Testis (tissue), 2 donors: Measurements from ENCODE around the gene PPARGC1A.

ENCODE experiments used
- POLR2A ChIP-seq: fragments of 450-650 bp; IDR thresholded peaks from one replicate; pipeline ENCODE4 v1.6.1; 2017; ENCODE audit warnings: antibody characterized with exemption, mild to moderate bottlenecking, moderate library complexity
- TF ChIP-seq, protein P1 (sequence below), 3 experiments: fragments of 450-650 bp in 2 of 3; fragments of 200-600 bp in 1 of 3; sonication (generic) in 1 of 3; IDR thresholded peaks; one replicate each; pipeline ENCODE4 v1.5.1; 2016 to 2019; ENCODE audit warnings: antibody characterized with exemption in 3 of 3, mild to moderate bottlenecking in 2 of 3, moderate library complexity in 1 of 3

DNA sequence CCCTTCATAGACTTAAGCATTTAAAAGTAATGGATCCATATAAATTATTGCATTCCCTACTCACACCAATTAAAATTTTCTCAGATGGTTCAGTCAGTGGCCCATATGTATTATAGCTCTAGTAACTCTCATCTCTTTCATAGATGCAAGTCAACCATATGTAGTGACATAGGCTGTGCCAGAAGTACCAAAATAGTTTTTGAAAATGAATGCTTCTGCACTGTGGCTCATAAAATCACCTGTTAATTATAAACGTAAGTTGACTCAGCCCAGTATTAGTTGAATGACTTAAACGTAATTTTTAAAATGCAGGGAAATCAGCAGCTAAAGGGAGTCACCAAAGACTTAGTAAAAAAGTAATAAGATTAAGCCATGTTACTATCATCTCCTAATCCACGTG lies 143.8 kb downstream of the PPARGC1A start:
- TF ChIP-seq, protein P1, sequence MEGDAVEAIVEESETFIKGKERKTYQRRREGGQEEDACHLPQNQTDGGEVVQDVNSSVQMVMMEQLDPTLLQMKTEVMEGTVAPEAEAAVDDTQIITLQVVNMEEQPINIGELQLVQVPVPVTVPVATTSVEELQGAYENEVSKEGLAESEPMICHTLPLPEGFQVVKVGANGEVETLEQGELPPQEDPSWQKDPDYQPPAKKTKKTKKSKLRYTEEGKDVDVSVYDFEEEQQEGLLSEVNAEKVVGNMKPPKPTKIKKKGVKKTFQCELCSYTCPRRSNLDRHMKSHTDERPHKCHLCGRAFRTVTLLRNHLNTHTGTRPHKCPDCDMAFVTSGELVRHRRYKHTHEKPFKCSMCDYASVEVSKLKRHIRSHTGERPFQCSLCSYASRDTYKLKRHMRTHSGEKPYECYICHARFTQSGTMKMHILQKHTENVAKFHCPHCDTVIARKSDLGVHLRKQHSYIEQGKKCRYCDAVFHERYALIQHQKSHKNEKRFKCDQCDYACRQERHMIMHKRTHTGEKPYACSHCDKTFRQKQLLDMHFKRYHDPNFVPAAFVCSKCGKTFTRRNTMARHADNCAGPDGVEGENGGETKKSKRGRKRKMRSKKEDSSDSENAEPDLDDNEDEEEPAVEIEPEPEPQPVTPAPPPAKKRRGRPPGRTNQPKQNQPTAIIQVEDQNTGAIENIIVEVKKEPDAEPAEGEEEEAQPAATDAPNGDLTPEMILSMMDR (IDR thresholded peaks at IDR 0.05) = no peak
- no peak for TF ChIP-seq POLR2A
